Measurements from ENCODE around the gene BCL6B. TPM values are rescaled to one million over a fixed set of nuclear protein-coding genes. Genes with fewer than 3 reads are reported as not detected.

BCL6B gene
- total RNA-seq, 1 experiment from 2014 or later = 0.58 TPM

GRCh38 chr17:7077911-7078546 lies 55.2 kb downstream of the BCL6B start:
- intact Hi-C loops (cut with micrococcal nuclease; ENCODE audit: unreplicated experiment) = no loop called here
- H3K4me1 ChIP-seq (ENCODE audit: insufficient read depth, low read length, poor library complexity, severe bottlenecking) = no peaks in the 10 kb centered on the region
- TF ChIP-seq, protein P1, sequence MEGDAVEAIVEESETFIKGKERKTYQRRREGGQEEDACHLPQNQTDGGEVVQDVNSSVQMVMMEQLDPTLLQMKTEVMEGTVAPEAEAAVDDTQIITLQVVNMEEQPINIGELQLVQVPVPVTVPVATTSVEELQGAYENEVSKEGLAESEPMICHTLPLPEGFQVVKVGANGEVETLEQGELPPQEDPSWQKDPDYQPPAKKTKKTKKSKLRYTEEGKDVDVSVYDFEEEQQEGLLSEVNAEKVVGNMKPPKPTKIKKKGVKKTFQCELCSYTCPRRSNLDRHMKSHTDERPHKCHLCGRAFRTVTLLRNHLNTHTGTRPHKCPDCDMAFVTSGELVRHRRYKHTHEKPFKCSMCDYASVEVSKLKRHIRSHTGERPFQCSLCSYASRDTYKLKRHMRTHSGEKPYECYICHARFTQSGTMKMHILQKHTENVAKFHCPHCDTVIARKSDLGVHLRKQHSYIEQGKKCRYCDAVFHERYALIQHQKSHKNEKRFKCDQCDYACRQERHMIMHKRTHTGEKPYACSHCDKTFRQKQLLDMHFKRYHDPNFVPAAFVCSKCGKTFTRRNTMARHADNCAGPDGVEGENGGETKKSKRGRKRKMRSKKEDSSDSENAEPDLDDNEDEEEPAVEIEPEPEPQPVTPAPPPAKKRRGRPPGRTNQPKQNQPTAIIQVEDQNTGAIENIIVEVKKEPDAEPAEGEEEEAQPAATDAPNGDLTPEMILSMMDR (conservative IDR thresholded peaks at IDR 0.05; ENCODE audit: low read depth, low read length) = no peak
- TF ChIP-seq EZH2 (IDR thresholded peaks at IDR 0.05; ENCODE audit: borderline replicate concordance, low read depth, low read length, poor library complexity, severe bottlenecking) = no peak
- H3K4me3 ChIP-seq (ENCODE audit: low read depth, low read length, poor library complexity, severe bottlenecking) = no peak overlapping the region
- POLR2A ChIA-PET (ENCODE audit: low non-redundant PET) = no interaction called here
- no peak overlapping the region for H3K27ac ChIP-seq (ENCODE audit: low read depth, low read length, poor library complexity, severe bottlenecking)
- BruUV-seq (replicated peaks) = no TSS peak
- no peaks in the 10 kb centered on the region for H3K9me3 ChIP-seq (ENCODE audit: low read depth, low read length, poor library complexity, severe bottlenecking)
- CTCF ChIA-PET = no interaction called here
- H3K27me3 ChIP-seq (replicated peaks; ENCODE audit: insufficient read depth, low read depth, low read length, poor library complexity) = no peaks in the 10 kb centered on the region
- no peak for DNase-seq (ENCODE audit: low spot score)
- no peaks in the 10 kb centered on the region for H3K36me3 ChIP-seq (ENCODE audit: insufficient read depth, low read length, poor library complexity, severe bottlenecking)

GRCh38 chr17:7078711-7079110 lies 55.9 kb downstream of the BCL6B start:
- H3K4me1 ChIP-seq (ENCODE audit: insufficient read depth, low read length, poor library complexity, severe bottlenecking) = no peaks in the 10 kb centered on the region
- no peaks in the 10 kb centered on the region for H3K9me3 ChIP-seq (ENCODE audit: low read depth, low read length, poor library complexity, severe bottlenecking)
- no peaks in the 10 kb centered on the region for H3K36me3 ChIP-seq (ENCODE audit: insufficient read depth, low read length, poor library complexity, severe bottlenecking)
- ChIA-PET POLR2A (ENCODE audit: low non-redundant PET) (no interaction called here), CTCF (no interaction called here)
- no TSS peak for BruUV-seq (replicated peaks)
- TF ChIP-seq, protein P1 (conservative IDR thresholded peaks at IDR 0.05; ENCODE audit: low read depth, low read length) = no peak
- TF ChIP-seq EZH2 (IDR thresholded peaks at IDR 0.05; ENCODE audit: borderline replicate concordance, low read depth, low read length, poor library complexity, severe bottlenecking) = no peak
- no peak overlapping the region for H3K4me3 ChIP-seq (ENCODE audit: low read depth, low read length, poor library complexity, severe bottlenecking)
- no peak for DNase-seq (ENCODE audit: low spot score)
- no peak overlapping the region for H3K27ac ChIP-seq (ENCODE audit: low read depth, low read length, poor library complexity, severe bottlenecking)
- intact Hi-C loops (cut with micrococcal nuclease; ENCODE audit: unreplicated experiment) = no loop called here
- H3K27me3 ChIP-seq (replicated peaks; ENCODE audit: insufficient read depth, low read depth, low read length, poor library complexity) = no peaks in the 10 kb centered on the region

Other genes with a start within 250 kb of the BCL6B start
- not detected in 2 replicates for gene FBXO39, start 246.8 kb upstream of the BCL6B start, total RNA-seq (2021)
- not detected in 2 replicates for gene TEKT1, start 191.3 kb upstream of the BCL6B start, total RNA-seq (2021)
- gene ALOX12, start 27.0 kb upstream of the BCL6B start, total RNA-seq (2021) = not detected in 2 replicates
- gene RNASEK, start 10.4 kb upstream of the BCL6B start, total RNA-seq (2021) = 246 and 258 TPM in 2 replicates
- gene SLC16A13, start 13.0 kb downstream of the BCL6B start, total RNA-seq (2021) = 11.7 and 15.5 TPM in 2 replicates
- 0.47 and 1.3 TPM in 2 replicates for gene SLC16A11, start 21.0 kb downstream of the BCL6B start, total RNA-seq (2021)
- not detected in 2 replicates for gene CLEC10A, start 57.2 kb downstream of the BCL6B start, total RNA-seq (2021)
- not detected in 2 replicates for gene ASGR2, start 91.8 kb downstream of the BCL6B start, total RNA-seq (2021)
- gene ASGR1, start 156.3 kb downstream of the BCL6B start, total RNA-seq (2021) = 6.1 and 8.0 TPM in 2 replicates
- 74.7 and 86.6 TPM in 2 replicates for gene DLG4, start 196.8 kb downstream of the BCL6B start, total RNA-seq (2021)
- gene ACADVL, start 196.9 kb downstream of the BCL6B start, total RNA-seq (2021) = 425 and 509 TPM in 2 replicates
- gene DVL2, start 211.5 kb downstream of the BCL6B start, total RNA-seq (2021) = 133 and 139 TPM in 2 replicates
- 84.0 and 85.1 TPM in 2 replicates for gene PHF23, start 216.4 kb downstream of the BCL6B start, total RNA-seq (2021)
- gene GABARAP, start 219.4 kb downstream of the BCL6B start, total RNA-seq (2021) = 296 and 314 TPM in 2 replicates
- 175 and 179 TPM in 2 replicates for gene CTDNEP1, start 228.7 kb downstream of the BCL6B start, total RNA-seq (2021)
- 123 and 128 TPM in 2 replicates for gene ELP5, start 229.2 kb downstream of the BCL6B start, total RNA-seq (2021)
- 0.55 TPM in 1 of 2 replicates, not detected in the other for gene CLDN7, start 239.4 kb downstream of the BCL6B start, total RNA-seq (2021)

Measured in A673 (cell line).